ENCODE data around the gene TLN1. TPM values are rescaled to one million over a fixed set of nuclear protein-coding genes. Genes with fewer than 3 reads are reported as not detected.
A peak's percentile ranks its signal among the peaks of the same experiment; 100 is the strongest.

TLN1 gene
- total and polyA plus RNA-seq, 8 donors = 64.5 to 141 (median 81.0) TPM

- Histone ChIP-seq H3K4me1 (peaks cover 0 to 4% (median 4%) of the 10 kb centered on the region in 3 donors), H3K9me3 (no peaks in the 10 kb centered on the region), H3K36me3 (no peaks in the 10 kb centered on the region), H3K27me3 (no peaks in the 10 kb centered on the region), H3K27ac (peak within 1 kb of the TSS; percentile 51 to 73 (median 60)), H3K4me3 (peak within 1 kb of the TSS; percentile 30 to 66 (median 58))
- peak in 3 of 6 donors; percentile 17 to 75 (median 65) for DNase-seq
- intact Hi-C loops (cut with DNase I) = no loop called here
- ATAC-seq = peak in 3 of 4 donors; percentile 13 to 23 (median 22)
- TF ChIP-seq CTCF (IDR thresholded peaks at IDR 0.05) = no peak
- FAIRE-seq = no peak
- 56 to 62% methylated on average over 53 to 61 of the region's 61 CpGs for WGBS, 2 donors
Observed at GRCh38 chr9:35689542-35690293, 42.3 kb downstream of the TLN1 start, which contains the start of gene TPM2. Gene TPM2 (minus strand): TSS chr9:35689925. CDS start chr9:35689817, 108 bp downstream.

- no peak for TF ChIP-seq CTCF (IDR thresholded peaks at IDR 0.05)
- intact Hi-C loops (cut with DNase I) = no loop called here
- H3K27ac ChIP-seq = no peak overlapping the region
- 84 to 90% methylated on average over 12 of the region's 12 CpGs for WGBS, 2 donors
- no peaks in the 10 kb centered on the region for H3K9me3 ChIP-seq
- ATAC-seq = no peak
- H3K27me3 ChIP-seq = no peaks in the 10 kb centered on the region
- DNase-seq = peak in 1 of 6 donors; percentile 20
- H3K4me1 ChIP-seq = peaks cover 0 to 4% (median 4%) of the 10 kb centered on the region in 3 donors
- H3K36me3 ChIP-seq = no peaks in the 10 kb centered on the region
- peak overlapping the region in 2 of 4 donors; percentile 54 to 63 for H3K4me3 ChIP-seq
- FAIRE-seq = no peak
Observed at GRCh38 chr9:35688558-35689541, 43.1 kb downstream of the TLN1 start.

GRCh38 chr9:35687972-35688557, 43.9 kb downstream of the TLN1 start:
- no peak for TF ChIP-seq CTCF (IDR thresholded peaks at IDR 0.05)
- ATAC-seq = no peak
- Histone ChIP-seq H3K4me3 (no peak overlapping the region), H3K4me1 (peaks cover 0 to 4% (median 4%) of the 10 kb centered on the region in 3 donors), H3K36me3 (no peaks in the 10 kb centered on the region), H3K27me3 (no peaks in the 10 kb centered on the region), H3K27ac (no peak overlapping the region), H3K9me3 (no peaks in the 10 kb centered on the region)
- intact Hi-C loops (cut with DNase I) = no loop called here
- WGBS, 2 donors = 90 to 95% methylated on average over 2 of the region's 2 CpGs
- no peak for FAIRE-seq
- peak in 2 of 6 donors; percentile 20 to 22 for DNase-seq

- Histone ChIP-seq H3K9me3 (no peaks in the 10 kb centered on the region), H3K27me3 (no peaks in the 10 kb centered on the region), H3K36me3 (no peaks in the 10 kb centered on the region), H3K4me3 (no peak overlapping the region), H3K27ac (no peak overlapping the region), H3K4me1 (peaks cover 0 to 4% (median 4%) of the 10 kb centered on the region in 3 donors)
- intact Hi-C loops (cut with DNase I) = no loop called here
- FAIRE-seq (no peak), ATAC-seq (no peak), DNase-seq (peak in 2 of 6 donors; percentile 5 to 34)
- 67 to 77% methylated on average over 2 of the region's 2 CpGs for WGBS, 2 donors
- TF ChIP-seq CTCF (IDR thresholded peaks at IDR 0.05) = no peak
Observed at GRCh38 chr9:35687306-35687705, 44.7 kb downstream of the TLN1 start.
